Aorta (tissue), 5 donors: ENCODE measurements around the gene PCMTD2. TPM values are rescaled to one million over a fixed set of nuclear protein-coding genes. Genes with fewer than 3 reads are reported as not detected.

Experiments
- ATAC-seq: fragments of 200-7000 bp; cut with Tn5 transposase; one replicate; pipeline ENCODE4 v1.9.1; 2022; ENCODE audit warnings: moderate library complexity; ENCODE audit not compliant: low FRiP score
- DNase-seq, 2 donors: peaks; one replicate each; pipeline ENCODE4 v3.0.0-alpha.2; 2020
- H3K27ac ChIP-seq, 2 donors: one replicate each; pipeline ENCODE4 v1.5.1; 2013; ENCODE audit warnings: low read length in 2 of 2, mild to moderate bottlenecking in 2 of 2, moderate library complexity in 2 of 2, control low read depth in 1 of 2, inconsistent platforms in 1 of 2, low read depth in 1 of 2
- H3K27me3 ChIP-seq, 2 donors: one replicate each; pipeline ENCODE4 v1.6.1; 2013; ENCODE audit warnings: control low read depth in 1 of 2, low read length in 1 of 2, mild to moderate bottlenecking in 1 of 2, moderate library complexity in 1 of 2; ENCODE audit not compliant: insufficient read depth in 2 of 2, control insufficient read depth in 1 of 2
- H3K36me3 ChIP-seq, 2 donors: one replicate each; pipeline ENCODE4 v1.6.1; 2013; ENCODE audit warnings: control low read depth in 1 of 2, low read length in 1 of 2, mild to moderate bottlenecking in 1 of 2; ENCODE audit not compliant: insufficient read depth in 2 of 2, control insufficient read depth in 1 of 2
- H3K4me1 ChIP-seq, 2 donors: one replicate each; pipeline ENCODE4 v1.6.1; 2013; ENCODE audit warnings: low read length in 2 of 2, control low read depth in 1 of 2, mild to moderate bottlenecking in 1 of 2, moderate library complexity in 1 of 2; ENCODE audit not compliant: insufficient read depth in 2 of 2, control insufficient read depth in 1 of 2
- H3K4me3 ChIP-seq, 2 donors: one replicate each; pipeline ENCODE4 v1.5.1; 2013; ENCODE audit warnings: low read length in 2 of 2, control low read depth in 1 of 2, mild to moderate bottlenecking in 1 of 2
- H3K9me3 ChIP-seq: one replicate; pipeline ENCODE4 v1.6.1; 2013; ENCODE audit warnings: mild to moderate bottlenecking, low read length; ENCODE audit not compliant: control insufficient read depth
- WGBS, 2 donors: extraction: QIAGEN DNeasy Blood & Tissue Kit; methylation state at CpG; one replicate each; pipeline ENCODE4 v1.1.7; 2013; 5-methylcytosine and 5-hydroxymethylcytosine counted together
- intact Hi-C, 2 donors: fragments of 100-400 bp; cut with DNase I; formaldehyde crosslinking; loops; one replicate each; pipeline versions ENCODE4 v1.14.2 to v1.15.0; 2022
- polyA plus RNA-seq, 2 donors: library from polyadenylated mRNA; stranded (reverse); fragments of 200-250 nt; gene quantifications; one replicate each; pipeline ENCODE4 v1.2.3, GENCODE V29; 2013
- total RNA-seq, 2 donors: library from RNA; stranded (reverse); fragmentation: NEBNext Ultra II Directional; extraction: Animal tissue kit (Norgen Biotek cat#: 25700); gene quantifications; one replicate each; pipeline ENCODE4 v1.2.1, GENCODE V29; 2021
- donor health status: healthy with polysubstance abuse.
- donor health status: Bipolar disorder and iron deficiency.
- donor health status: DM: no; HTN: no; CAD: no.
- donor health status: DM: no; HTN: no; CAD: no.
- donor health status: DM: yes; HTN: yes; CAD: no.

Gene PCMTD2
- total and polyA plus RNA-seq, 4 donors, result 14.9 to 71.4 (median 44.5) TPM

DNA sequence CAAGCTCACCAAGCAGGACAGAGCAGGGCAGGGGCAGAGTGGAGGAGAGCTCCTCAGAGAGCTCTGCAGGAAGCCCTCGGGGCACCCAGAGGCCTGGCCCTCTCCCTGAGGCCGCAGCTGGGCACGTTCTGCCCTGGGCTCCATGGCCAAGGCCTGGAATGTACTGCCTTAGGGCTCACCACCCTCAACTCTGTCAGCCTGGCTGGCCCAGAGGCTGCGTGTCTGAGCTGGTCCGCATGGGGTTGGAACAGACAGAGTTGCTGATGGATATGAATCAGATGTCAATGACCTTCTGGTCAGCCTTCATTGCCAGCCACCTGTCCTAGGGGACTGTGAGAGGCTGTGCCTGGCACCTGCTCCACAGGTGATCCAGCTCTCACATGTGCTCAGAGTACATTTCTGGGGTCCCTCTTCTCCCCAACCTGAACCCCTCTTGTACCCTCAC is 33.2 kb upstream of the PCMTD2 start:
- 59 to 68% methylated on average over 2 to 5 of the region's 5 CpGs for WGBS, 2 donors
- H3K36me3 ChIP-seq, result no peaks in the 10 kb centered on the region
- H3K4me3 ChIP-seq, result no peak overlapping the region
- H3K27me3 ChIP-seq, result no peaks in the 10 kb centered on the region
- intact Hi-C loops, result no loop called here
- H3K27ac ChIP-seq, result no peak overlapping the region
- no peak for ATAC-seq
- no peak for DNase-seq
- no peaks in the 10 kb centered on the region for H3K9me3 ChIP-seq
- no peaks in the 10 kb centered on the region for H3K4me1 ChIP-seq

DNA sequence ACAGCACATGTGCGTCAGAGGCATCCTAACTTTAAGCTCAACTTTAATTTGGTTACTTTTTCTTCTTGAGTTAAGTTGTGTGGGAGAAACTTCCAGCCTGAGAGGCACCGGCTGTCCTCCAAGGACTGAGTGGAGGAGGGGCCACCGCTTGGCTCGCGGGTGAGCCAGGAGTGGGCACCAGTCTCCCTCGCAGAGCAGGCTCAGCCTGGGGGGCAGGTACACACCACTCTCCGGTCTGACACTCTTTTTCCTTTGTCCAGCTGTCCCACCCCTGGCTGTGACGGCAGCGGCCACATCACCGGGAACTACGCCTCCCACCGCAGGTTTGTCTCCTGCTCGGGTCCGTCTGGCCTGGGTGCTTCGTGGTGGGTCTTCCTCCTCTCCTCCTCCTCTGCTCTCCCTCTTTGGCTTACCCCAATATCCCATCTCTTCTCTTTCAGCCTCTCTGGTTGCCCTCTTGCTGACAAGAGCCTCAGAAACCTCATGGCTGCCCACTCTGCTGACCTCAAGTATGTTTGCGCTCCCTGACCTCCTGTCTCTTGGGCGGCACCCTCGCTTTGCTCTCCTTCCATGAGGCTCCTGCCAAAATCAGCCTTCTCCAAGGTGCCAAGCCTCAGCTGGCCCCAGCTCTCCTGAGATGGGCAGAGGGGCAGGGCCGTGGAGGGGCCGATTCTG is 32.6 kb upstream of the PCMTD2 start:
- ATAC-seq, result no peak
- intact Hi-C loops, result no loop called here
- no peak overlapping the region for H3K27ac ChIP-seq
- no peaks in the 10 kb centered on the region for H3K9me3 ChIP-seq
- no peaks in the 10 kb centered on the region for H3K36me3 ChIP-seq
- no peak overlapping the region for H3K4me3 ChIP-seq
- H3K27me3 ChIP-seq, result no peaks in the 10 kb centered on the region
- no peak for DNase-seq
- H3K4me1 ChIP-seq, result no peaks in the 10 kb centered on the region
- WGBS, 2 donors, result 43 to 49% methylated on average over 20 of the region's 20 CpGs

DNA sequence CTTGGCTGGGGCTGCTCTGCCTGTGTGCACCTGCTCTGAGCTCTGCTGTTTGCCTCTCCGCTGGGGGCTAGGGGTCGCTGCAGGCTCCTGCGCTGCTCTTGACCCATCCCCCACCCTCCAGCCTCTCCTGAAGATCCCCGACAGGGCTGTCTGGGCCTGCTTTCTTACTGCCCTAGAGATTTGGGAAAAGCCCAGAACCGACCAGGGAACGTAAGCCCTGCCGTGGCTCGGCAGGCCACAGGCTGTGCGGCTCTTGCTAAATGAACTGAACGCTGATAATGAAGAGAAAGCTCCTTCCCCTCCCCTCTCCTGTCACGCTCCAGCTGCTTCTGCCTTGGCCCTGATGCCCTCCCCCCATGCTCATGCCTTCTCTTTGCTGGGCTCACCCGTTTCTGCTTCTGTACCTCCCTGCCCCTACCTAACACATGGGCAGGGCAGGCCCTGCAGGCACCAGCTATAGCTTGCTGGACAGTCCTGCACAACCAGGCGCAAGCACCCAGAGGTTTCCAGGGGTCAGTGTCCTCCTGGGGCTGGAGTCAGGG is 32.0 kb upstream of the PCMTD2 start:
- Histone ChIP-seq H3K36me3 (no peaks in the 10 kb centered on the region), H3K27me3 (no peaks in the 10 kb centered on the region), H3K4me1 (no peaks in the 10 kb centered on the region), H3K4me3 (no peak overlapping the region), H3K9me3 (no peaks in the 10 kb centered on the region), H3K27ac (no peak overlapping the region)
- ATAC-seq, result no peak
- intact Hi-C loops, result no loop called here
- no peak for DNase-seq
- 46 to 53% methylated on average over 13 of the region's 13 CpGs for WGBS, 2 donors

DNA sequence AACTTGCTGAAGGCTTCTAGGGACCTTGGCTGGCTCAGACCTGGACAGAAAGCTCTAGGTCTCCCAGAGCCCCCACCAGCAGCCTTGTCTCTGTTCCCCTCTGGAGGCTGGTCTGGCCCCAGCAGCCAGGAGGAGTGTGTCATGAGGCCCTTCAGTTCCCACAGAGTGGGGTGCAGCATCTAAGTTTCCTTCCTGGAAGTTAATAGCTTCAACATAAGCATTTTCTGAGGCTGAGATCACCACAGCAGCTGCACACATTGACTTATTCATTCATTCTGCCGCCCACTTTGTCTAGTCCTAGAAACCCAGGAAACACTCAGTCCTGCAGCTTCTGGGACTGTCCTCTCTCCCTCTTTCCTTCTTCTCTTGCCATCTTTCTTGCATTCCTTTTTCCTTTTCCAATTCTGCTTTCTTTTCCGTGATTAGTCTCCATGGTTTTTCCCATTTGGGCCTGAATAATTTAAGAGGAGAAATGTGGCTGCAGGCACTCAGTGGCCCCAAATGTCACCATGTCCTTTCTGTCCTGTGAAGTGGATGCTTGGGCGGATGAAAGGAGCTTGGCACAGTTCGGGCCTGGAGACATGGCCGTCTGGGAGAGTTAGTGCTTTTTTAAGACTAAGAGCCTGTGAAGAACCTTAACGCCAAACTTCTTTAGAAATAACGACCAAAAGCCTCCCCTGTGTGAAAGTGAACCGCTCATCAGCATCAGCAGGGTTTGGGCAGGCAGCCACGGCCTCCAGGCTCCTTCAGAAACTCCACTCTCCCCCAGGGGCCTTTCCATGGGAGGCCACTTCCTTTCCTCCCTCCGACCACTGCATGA is 31.0 kb upstream of the PCMTD2 start:
- no peaks in the 10 kb centered on the region for H3K27me3 ChIP-seq
- no peaks in the 10 kb centered on the region for H3K4me1 ChIP-seq
- 58 to 79% methylated on average over 10 of the region's 10 CpGs for WGBS, 2 donors
- H3K9me3 ChIP-seq, result no peaks in the 10 kb centered on the region
- H3K4me3 ChIP-seq, result no peak overlapping the region
- no peak overlapping the region for H3K27ac ChIP-seq
- no peaks in the 10 kb centered on the region for H3K36me3 ChIP-seq
- intact Hi-C loops, result no loop called here
- no peak for ATAC-seq
- DNase-seq, result no peak

DNA sequence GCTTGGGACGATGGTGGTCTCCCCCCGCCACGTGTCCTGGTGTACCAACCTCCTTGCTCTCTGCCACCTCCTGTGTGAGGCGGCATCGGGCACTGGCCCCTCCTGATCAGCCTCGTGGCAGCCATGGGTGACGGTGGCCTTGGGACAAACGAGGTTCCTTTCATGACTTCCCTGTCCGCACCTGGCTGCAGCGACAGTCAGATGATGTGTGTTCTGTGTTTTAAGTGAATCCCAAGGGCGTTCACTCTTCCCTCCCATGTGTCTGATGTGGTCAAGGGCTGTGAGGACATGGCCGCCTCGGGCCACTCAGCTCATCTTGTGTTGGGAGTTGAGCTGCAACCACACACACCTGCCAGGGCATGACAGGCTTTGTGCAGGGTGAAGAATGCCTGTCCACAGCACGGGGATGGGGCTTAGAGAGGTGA is 30.4 kb upstream of the PCMTD2 start:
- Histone ChIP-seq H3K4me1 (no peaks in the 10 kb centered on the region), H3K9me3 (no peaks in the 10 kb centered on the region), H3K27me3 (no peaks in the 10 kb centered on the region), H3K27ac (no peak overlapping the region), H3K4me3 (no peak overlapping the region), H3K36me3 (no peaks in the 10 kb centered on the region)
- intact Hi-C loops, result no loop called here
- DNase-seq (no peak), ATAC-seq (no peak)
- WGBS, 2 donors, result 75 to 85% methylated on average over 14 of the region's 14 CpGs

DNA sequence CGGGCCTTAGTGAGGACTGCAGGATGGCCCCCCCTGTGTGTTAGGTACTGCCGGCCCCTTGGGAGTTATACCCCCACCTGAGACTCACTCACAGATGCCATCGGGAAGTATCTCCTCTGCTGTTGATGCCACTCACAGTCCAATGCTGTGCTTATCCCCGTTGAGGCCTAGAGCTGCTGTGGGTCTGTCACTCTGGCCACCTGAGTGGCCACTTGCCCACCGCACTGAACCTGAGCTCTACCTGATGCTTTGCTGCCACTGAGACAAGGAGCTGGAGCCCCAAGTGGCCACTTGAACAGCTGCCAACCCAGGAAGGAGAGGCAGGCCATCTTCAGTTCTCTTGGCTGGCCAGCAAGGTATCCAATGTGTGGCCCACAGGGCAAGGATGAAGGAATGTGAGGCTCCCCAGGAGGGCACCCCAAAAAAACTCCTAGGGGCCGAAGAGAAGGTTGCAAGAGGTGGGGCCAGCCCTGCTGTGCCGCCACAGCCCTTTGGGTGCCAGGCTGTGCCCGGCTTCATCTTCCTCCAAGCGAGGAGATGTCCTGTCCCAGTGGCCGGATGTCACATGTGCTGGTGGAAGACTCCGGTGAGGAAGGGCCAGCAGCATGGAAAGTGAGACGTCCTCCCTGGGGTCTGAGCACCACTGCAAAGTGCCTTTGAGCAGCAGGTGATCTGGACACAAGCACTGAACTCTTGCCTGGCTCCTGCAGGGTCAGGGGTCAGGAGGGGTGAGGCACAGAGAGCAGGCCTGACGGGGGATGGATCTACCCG is 29.5 kb upstream of the PCMTD2 start:
- Histone ChIP-seq H3K27me3 (no peaks in the 10 kb centered on the region), H3K27ac (no peak overlapping the region), H3K9me3 (no peaks in the 10 kb centered on the region), H3K36me3 (no peaks in the 10 kb centered on the region), H3K4me3 (no peak overlapping the region), H3K4me1 (no peaks in the 10 kb centered on the region)
- intact Hi-C loops, result no loop called here
- DNase-seq (no peak), ATAC-seq (no peak)
- WGBS, 2 donors, result 87 to 92% methylated on average over 14 of the region's 14 CpGs

- DNase-seq (no peak), ATAC-seq (no peak)
- Histone ChIP-seq H3K27me3 (no peaks in the 10 kb centered on the region), H3K27ac (no peak overlapping the region), H3K36me3 (no peaks in the 10 kb centered on the region), H3K4me3 (no peak overlapping the region), H3K4me1 (no peaks in the 10 kb centered on the region), H3K9me3 (no peaks in the 10 kb centered on the region)
- intact Hi-C loops, result no loop called here
- 87 to 88% methylated on average over 25 of the region's 25 CpGs for WGBS, 2 donors
Observed at GRCh38 chr20:64226686-64227580, 28.6 kb upstream of the PCMTD2 start.
